ENCODE data around the gene MYL12B.

DNA sequence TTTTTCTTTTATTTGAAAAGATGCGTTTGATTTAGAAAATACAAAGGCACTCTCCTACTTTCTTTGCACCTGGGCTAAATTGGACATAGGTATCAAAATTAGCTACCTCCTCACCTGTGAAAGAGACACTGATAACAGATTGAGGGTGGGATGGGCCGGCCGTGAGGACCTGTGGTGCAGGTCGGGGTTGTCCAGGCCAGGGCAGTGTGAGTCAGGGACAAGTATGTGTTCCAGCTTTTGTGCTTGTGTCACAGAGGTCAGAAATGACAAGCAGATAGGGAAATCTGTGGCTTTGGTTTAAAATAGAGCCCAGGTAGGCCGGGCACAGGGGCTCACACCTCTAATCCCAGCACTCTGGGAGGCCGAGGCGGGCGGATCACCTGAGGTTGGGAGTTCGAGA, 22.6 kb downstream of the MYL12B start:
- no peak for TF ChIP-seq POLR2AphosphoS5 (IDR thresholded peaks at IDR 0.05)
- TF ChIP-seq, protein P1, sequence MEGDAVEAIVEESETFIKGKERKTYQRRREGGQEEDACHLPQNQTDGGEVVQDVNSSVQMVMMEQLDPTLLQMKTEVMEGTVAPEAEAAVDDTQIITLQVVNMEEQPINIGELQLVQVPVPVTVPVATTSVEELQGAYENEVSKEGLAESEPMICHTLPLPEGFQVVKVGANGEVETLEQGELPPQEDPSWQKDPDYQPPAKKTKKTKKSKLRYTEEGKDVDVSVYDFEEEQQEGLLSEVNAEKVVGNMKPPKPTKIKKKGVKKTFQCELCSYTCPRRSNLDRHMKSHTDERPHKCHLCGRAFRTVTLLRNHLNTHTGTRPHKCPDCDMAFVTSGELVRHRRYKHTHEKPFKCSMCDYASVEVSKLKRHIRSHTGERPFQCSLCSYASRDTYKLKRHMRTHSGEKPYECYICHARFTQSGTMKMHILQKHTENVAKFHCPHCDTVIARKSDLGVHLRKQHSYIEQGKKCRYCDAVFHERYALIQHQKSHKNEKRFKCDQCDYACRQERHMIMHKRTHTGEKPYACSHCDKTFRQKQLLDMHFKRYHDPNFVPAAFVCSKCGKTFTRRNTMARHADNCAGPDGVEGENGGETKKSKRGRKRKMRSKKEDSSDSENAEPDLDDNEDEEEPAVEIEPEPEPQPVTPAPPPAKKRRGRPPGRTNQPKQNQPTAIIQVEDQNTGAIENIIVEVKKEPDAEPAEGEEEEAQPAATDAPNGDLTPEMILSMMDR (IDR thresholded peaks at IDR 0.05), result no peak
